Activated T-cell treated with anti-CD3 and anti-CD28 coated beads, Interleukin-2, amount 50 U/mL, for 48 hours (primary cell): Measurements from ENCODE around the gene MELK.
"Not testable (repeated sequence)": the region's sequence is repeated elsewhere in the genome, so short reads cannot be mapped to it uniquely, and the experiment has no call there.

Experiments
- DNase-seq, 2 experiments: peaks; one replicate each; pipeline ENCODE4 v3.0.0-alpha.2; 2020

MELK gene

GRCh38 chr9:36572515-36573418 lies at the start of gene MELK:
MELK (plus strand) TSS chr9:36572895; CDS start chr9:36581682, 8,787 bp downstream.
- DNase-seq, result peak; percentile 94

GRCh38 chr9:36530224-36530623 lies 42.5 kb upstream of the MELK start:
- no peak for DNase-seq

- DNase-seq, result no peak
Observed at GRCh38 chr9:36532353-36532752, 40.3 kb upstream of the MELK start.

- not testable (repeated sequence) for DNase-seq
Observed at GRCh38 chr9:36533726-36534125, 39.0 kb upstream of the MELK start.

GRCh38 chr9:36535107-36535506 lies 37.6 kb upstream of the MELK start:
- DNase-seq, result no peak

- DNase-seq, result no peak
Observed at GRCh38 chr9:36537861-36538260, 34.8 kb upstream of the MELK start.

GRCh38 chr9:36542355-36542754 lies 30.3 kb upstream of the MELK start:
- no peak for DNase-seq

- no peak for DNase-seq
Observed at GRCh38 chr9:36543916-36544315, 28.8 kb upstream of the MELK start.

- no peak for DNase-seq
Observed at GRCh38 chr9:36547598-36547997, 25.1 kb upstream of the MELK start.

- no peak for DNase-seq
Observed at GRCh38 chr9:36548454-36548853, 24.2 kb upstream of the MELK start.

- DNase-seq, result no peak
Observed at GRCh38 chr9:36550135-36550534, 22.6 kb upstream of the MELK start.

GRCh38 chr9:36550631-36551098 lies 22.0 kb upstream of the MELK start:
- not testable (repeated sequence) for DNase-seq

GRCh38 chr9:36551129-36551528 lies 21.6 kb upstream of the MELK start:
- no peak for DNase-seq

GRCh38 chr9:36551910-36552309 lies 20.8 kb upstream of the MELK start:
- DNase-seq, result no peak

GRCh38 chr9:36559036-36559695 lies 13.5 kb upstream of the MELK start:
- no peak for DNase-seq

GRCh38 chr9:36560771-36561170 lies 11.9 kb upstream of the MELK start:
- no peak for DNase-seq

GRCh38 chr9:36562801-36563200 lies 9.9 kb upstream of the MELK start:
- DNase-seq, result not testable (repeated sequence)

GRCh38 chr9:36566813-36567221 lies 5.9 kb upstream of the MELK start:
- no peak for DNase-seq

- not testable (repeated sequence) for DNase-seq
Observed at GRCh38 chr9:36568681-36569080, 4.0 kb upstream of the MELK start.

- no peak for DNase-seq
Observed at GRCh38 chr9:36571333-36571732, 1.4 kb upstream of the MELK start.

GRCh38 chr9:36574045-36574444 lies 1.4 kb downstream of the MELK start:
- not testable (repeated sequence) for DNase-seq

GRCh38 chr9:36575411-36575882 lies 2.8 kb downstream of the MELK start:
- DNase-seq, result no peak

GRCh38 chr9:36576866-36577265 lies 4.2 kb downstream of the MELK start:
- no peak for DNase-seq
